Activated CD4-positive, alpha-beta T cell treated with anti-CD3 and anti-CD28 coated beads, Interleukin-10, Interleukin-2, amounts not matched to agents 100 ng/mL and 50 ng/mL, durations not matched to agents 16 hours and 8 hours (primary cell): ENCODE measurements around the gene GATAD1.
A peak's percentile ranks its signal among the peaks of the same experiment; 100 is the strongest.
"Not testable (repeated sequence)": the region's sequence is repeated elsewhere in the genome, so short reads cannot be mapped to it uniquely, and the experiment has no call there.

Source experiments
- DNase-seq: peaks from one replicate; pipeline ENCODE4 v3.0.0-alpha.2; 2020

Gene GATAD1

DNA sequence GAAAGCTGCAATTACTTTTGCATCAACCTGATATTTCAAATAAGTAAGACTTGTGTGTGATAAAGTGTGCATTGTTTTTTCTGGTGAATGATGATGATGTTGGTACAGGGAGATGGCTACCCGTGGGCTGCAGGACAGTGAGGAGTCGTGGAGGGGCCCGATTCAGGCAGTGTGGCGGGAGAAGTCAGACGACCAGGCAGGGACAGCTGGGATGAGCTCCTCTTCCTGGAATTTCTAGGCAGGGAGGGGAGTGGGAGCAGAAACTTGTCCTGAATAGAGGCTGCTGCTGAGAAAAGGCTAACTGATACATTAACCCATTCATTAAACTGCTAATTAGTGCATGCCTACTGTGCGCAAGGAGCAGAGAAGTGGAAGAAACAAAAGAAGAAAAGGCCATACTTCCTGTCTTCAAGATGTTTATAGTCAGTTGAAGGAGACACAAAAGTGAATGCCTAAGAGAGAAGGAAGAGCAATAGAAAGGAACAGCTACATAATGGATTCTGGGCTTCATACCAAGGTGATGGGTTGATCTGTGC lies 9.3 kb upstream of the GATAD1 start:
- no peak for DNase-seq

DNA sequence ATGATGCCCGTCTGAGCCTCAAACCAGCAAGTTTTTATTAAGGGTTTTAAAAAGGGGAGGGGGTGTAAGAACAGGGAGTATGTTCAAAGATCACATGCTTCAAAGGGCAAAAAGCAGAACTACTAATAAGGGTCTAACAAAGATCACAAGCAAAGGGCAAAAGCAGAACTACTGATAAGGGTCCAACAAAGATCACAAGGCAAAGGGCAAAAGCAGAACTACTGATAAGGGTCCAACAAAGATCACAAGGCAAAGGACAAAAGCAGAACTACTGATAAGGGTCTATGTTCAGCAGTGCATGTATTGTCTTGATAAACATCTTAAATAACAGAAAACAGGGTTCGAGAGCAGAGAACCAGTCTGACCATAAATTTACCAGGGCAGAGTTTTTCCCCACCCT lies 4.6 kb upstream of the GATAD1 start:
- not testable (repeated sequence) for DNase-seq

DNA sequence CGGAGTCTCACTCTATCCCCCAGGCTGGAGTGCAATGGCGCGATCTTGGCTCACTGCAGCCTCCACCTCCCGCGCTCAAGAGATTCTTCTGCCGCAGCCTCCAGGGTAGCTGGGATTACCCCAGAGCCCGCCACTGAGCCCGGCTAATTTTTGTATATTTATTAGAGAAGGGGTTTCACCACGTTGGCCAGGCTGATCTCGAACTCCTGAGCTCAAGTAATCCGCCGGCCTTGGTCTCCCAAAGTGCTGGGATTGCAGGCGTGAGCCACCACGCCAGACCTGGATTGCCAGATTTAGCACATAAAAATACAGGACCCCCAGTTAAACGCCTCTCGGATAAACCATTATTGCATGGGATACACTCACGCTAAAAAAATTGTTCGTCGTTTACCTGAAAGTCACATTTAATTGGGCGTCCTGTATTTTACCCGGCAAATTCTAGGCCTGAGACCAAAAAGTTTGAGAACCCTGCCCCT lies 375 bp upstream of the GATAD1 start:
- no peak for DNase-seq

DNA sequence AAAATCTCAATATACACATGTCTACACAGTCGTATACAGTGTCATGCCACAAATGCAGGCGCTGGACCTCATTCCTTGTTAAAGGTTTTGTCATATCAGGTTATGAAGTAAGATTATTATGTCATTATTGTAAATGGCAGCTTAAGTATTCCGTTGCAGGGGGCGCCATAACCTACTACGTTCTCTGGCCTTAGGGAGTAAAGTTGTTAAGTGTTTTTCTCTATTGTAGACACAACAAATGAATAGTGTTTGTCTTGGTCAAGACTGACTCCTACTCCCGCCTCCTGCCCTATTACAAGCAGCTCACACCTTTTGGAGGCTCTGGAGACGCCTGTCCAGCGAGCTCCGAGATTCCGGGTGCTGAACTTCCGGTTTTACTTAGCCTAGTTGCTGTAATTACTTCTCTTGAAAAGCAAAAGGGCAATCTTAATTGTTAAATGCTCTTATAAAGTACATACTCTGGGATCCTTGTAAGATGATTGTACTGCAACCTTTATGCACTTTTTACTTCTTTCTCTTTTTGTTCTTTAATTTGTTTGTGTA lies 994 bp downstream of the GATAD1 start:
- DNase-seq = peak; percentile 52

DNA sequence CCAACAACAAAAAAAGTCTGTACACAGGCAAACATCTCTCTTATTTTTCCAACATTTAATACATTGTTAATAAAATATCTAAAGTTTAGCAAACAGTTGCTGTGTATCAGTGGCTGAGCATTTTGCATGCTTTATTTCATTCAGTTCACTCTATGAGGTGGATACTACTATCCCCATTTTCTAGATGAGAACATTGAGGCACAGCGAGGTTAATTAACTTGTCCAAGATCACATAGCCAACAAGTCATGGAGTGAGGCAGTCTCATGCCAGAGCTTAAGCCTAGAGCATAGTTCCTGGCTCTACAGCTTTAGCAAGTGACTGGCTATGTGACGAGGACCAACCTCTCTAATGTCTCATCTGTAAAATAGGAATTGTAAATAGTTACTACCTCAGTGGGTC lies 4.4 kb downstream of the GATAD1 start:
- no peak for DNase-seq

DNA sequence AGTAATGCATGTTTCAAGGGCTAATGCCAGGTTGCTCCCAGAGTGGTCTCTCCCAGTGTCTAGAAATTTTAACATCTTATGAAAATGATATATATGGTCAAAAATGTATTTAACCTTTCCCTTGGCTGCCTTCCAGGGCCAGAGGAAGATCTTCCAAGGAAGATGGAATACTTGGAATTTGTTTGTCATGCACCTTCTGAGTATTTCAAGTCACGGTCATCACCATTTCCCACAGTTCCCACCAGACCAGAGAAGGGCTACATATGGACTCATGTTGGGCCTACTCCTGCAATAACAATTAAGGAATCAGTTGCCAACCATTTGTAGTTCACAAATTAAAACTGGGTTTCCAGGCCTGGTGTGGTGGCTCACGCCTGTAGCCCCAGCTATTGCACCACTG lies 9.0 kb downstream of the GATAD1 start:
- no peak for DNase-seq

DNA sequence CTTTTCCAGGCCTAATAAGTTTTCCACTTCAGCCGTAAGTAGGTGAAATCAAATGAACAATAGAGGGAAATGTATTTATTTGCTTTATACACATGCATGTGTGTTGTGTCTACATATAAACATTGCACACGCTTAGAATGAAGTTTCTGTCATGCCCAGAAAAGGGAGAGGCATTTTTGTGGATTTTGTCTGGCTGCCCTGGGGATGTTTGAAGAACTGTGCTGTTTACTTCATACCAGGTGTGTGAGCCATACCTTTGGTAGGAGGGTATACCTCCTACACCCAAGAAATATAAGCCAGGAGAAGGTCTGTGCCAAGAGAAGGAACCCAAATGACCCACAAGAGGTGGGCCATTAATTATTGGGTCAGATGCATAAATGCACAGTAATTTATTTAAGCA lies 12.8 kb downstream of the GATAD1 start:
- no peak for DNase-seq

DNA sequence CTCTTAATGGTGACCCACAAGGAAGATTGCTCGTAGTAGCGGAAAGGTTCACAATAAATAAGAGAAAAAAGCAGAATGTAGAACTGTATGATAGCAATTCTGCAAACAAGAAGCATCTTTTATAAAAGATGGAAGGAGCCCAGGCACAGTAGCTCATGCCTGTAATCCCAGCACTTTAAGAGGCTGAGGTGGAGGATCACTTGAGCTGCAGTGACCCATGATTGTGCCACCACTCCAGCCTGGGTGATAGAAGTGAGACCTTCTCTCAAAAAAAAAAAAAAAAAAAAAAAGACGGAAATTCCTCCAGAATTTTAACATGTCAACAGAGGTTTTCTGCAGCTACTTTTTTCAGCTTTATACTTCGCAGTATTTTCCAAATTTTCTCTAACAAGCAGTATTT lies 13.2 kb downstream of the GATAD1 start:
- no peak for DNase-seq

DNA sequence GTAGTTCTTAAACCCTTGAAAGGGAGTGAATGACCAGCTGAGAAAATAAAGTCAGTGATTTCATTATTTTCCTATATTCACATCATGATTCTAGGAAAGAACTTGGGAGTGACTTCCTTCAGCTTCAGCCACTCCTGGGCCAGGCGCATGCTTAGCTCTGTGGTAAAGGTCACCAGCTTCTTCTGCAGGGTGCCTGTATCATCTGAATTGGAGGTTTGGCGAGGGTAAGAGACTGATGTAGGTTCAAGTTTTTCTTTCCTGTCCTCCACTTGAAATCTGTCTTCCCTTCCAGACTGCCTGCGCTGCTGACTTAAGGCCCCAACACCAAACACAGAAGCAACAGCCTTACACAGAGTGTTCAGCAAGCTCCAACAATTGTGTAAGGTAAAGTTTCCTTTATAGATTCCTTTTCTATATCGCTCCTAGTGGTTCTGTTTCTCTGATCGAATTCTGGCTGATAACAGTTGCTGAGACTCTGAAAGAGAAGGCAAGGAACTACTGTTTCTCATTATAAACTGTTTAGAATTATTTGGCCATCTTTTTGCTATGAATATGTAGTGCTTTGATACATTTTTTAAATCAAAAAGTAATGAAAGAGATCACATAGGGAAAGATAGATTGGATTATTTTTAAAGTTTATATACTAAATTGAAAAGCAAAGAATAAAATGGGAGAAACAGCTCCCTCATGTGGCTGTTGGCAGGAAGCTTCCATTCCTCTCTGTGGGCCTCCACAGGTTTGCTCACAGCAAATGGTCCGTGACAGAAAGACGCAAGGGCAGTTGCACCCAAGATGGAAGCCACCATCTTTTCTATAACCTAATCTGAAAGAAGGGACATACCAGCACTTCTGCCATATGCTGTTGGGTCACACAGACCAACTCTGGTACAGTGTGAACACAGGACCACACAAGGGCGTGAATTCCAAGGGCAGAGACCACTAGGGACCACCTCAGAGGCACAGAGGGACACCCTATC lies 14.0 kb downstream of the GATAD1 start:
- DNase-seq = peak; percentile 50

DNA sequence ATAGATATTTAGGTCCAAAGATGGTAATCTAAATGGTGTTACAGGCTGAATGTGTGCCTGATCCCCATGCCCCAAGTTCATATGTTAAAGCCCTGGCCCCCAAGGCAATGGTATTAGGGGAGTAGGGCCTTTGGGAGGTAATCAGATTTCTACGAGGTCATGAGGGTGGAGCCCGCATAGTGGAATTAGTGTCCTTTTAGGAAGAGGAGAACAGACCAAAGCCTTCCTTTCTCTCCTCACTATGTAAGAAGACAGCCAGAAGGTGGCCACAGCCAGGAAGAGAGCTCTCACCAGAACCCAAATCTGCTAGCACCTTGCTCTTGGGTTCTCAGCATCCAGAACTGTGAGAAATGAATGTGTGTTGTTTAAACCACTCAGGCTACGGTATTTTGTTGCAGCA lies 15.3 kb downstream of the GATAD1 start:
- no peak for DNase-seq

DNA sequence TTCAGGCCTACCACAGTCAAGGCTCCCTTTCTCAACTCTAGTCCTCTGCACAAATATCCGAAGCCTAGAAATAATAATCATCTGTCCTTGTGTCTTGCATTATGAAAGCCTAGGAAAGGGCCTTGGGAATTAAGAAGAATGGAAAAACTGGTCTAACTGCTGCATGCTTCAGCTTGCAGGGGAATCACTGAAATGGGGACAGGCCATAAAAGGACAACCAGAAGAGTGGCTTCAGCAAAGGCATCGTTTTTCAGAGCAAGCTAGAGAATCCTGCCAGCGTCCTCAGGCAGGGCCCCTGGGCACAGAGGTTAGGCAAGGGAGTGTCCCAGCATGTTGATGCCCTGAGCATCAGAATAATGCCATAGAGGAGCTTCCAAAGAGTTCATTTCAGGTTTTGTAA lies 17.2 kb downstream of the GATAD1 start:
- no peak for DNase-seq

DNA sequence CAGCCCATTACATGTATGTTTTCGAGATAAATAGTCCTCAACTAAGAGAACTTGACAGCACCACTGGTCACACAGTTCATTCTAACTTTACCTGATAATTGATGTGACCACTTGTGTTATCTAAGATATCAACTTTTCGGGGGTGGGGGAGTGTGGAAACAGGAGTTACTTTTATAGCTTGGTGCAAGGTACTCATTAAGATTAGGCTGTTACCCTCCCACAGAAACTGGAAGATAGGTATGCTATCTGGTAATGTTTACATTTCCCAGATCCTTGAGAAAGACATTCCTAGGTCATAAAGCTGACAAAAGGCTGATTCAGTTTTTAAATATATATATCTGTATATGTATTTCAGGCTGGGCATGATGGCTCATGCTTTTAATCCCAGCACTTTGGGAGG lies 19.4 kb downstream of the GATAD1 start:
- no peak for DNase-seq

DNA sequence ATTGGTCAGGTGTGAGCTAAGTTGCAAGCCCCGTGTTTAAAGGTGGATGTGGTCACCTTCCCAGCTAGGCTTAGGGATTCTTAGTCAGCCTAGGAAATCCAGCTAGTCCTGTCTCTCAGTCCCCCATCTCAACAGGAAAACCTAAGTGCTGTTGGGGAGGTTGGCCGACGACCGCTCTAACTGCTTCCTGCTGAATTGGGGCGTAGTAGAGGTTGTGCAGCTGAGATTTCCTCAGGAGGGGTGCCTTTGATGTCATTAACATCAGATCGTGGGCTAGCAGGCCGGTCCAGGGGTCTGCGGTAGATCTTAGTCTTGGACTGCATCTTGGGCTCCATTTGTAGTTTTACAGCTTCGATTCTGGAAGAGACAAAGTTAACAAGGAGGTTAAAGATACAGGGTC lies 21.3 kb downstream of the GATAD1 start:
- DNase-seq = not testable (repeated sequence)

DNA sequence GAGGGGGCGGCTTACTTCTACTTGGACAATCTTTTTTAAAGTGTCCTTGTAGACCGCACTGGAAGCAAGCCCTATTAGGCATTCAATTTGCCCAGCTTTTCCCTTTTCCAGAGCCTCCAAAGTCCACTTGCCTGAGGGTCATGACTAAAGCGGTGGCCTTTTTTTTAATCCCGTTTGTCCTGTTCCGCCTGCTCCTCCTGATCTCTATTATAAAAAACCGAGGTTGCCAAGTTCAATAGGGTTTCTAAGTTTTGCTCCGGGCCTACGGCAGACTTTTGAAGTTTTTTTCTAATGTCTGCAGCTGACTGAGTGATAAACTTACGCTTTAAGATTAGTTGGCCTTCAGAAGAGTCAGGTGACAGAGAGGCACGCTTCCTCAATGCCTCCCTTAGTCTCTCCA lies 26.7 kb downstream of the GATAD1 start:
- DNase-seq = not testable (repeated sequence)

DNA sequence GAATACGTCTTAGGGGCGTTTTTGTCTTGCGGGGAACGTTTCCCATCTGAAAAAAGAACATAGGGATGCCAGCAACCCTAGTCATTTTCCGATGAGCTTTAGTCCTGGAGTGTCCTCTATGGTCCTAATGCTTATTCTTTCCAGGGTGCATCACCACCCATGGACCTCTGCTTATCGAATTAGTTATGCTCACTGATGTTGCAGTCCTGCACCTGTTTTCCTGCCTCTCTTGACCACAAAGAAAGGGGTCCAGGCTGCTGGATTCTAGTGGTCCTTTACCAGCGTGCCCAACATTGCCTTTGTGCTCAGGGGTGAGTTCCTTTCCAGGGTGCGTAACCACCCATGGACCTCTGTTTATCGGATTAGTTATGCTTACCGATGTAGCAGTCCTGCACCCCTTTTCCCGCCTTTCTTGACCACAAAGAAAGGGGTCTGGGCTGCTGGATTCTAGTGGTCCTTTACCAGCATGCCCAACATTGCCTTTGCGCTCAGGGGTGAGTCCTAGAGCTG lies 28.0 kb downstream of the GATAD1 start:
- DNase-seq = not testable (repeated sequence)

DNA sequence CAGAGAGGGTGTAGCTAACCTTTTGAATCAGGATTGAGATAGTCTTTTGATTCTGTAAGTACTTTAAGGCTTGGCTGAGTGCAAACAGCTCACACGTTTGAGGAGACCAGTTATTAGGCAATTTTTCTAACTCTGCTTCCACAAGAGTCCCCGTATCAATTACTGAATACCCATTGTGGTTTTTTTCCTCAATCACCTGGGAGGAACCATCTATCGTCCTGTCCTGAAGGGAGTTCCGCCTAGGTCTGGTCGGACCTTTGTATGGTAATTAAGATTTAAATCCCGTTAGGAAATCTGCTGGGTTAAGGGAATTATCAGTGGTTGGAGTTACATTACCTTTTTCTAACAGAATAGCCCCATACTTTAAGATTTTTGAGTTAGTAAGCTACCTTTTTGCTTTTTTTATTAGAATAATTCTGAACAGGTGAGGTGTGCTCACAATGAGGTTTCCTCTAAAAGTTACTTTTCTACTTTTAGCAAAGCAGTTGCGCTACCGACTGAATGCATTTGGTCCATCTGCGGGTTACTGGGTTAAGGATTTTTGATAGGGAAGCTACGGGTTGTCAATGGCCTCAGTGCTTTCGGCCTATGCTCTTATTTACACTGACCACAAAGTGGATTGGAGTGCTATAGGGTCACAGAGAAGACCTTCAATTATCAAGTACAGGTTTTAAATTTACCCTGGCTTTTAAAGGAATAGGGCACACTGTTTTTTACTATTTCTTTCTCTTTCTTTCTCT lies 28.7 kb downstream of the GATAD1 start:
- DNase-seq = not testable (repeated sequence)

DNA sequence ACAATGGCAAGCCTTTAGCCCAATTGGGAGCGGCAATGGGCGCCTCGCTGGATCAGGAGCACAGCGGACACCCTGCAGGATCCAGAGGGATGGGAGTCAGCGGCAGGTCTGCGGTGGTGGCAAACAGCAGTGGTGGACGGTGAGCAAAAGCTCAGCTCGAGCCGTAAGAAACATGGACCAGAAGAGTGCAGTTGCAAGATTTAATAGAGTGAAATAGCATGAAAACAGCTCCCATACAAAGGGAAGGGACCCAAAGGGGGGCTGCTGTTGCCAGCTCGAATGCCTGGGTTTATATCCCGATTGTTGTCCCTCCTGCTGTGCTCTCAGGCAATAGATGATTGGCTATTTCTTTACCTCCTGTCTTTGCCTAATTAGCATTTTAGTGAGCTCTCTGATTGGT lies 30.4 kb downstream of the GATAD1 start, which contains the start of gene ERVW-1:
ERVW-1 (minus strand) TSS at position 266 of the 400 bp plus-strand sequence. CDS start 7,565 bp downstream, outside the sequence.
- not testable (repeated sequence) for DNase-seq

DNA sequence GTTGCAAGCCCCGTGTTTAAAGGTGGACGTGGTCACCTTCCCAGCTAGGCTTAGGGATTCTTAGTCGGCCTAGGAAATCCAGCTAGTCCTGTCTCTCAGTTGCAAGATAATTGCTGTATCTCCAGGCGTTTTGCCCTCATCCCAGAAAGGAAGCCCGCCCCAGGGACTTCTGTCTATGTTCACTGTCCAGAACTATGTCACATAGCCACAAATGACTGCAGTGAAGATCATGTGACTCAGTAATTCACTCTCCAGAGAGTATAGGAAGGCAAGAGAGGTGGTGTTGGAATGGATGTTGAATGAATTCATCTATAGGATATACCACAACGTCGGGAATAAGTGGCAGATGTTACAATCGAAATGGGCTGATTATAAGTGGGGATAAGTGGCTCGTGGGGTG lies 30.8 kb downstream of the GATAD1 start:
- no peak for DNase-seq

DNA sequence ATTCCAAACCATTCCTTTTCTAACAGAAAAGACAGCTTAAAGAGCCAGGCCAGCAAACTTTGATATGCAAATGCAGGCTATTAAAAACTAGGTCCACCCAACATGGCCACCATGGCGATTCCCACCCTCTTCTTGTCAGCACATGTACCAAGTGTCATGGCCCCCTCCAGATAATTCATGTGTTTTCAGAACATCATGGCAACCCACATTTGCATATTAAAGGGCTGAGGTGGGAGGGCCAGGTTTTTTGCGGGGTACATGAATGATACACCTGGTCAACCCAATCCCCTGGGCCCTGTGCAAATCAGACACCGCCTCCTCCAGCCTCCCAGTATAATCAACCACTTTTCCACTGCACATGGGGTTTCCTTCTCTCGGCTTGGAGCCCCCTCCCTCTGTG lies 31.4 kb downstream of the GATAD1 start:
- DNase-seq = no peak

DNA sequence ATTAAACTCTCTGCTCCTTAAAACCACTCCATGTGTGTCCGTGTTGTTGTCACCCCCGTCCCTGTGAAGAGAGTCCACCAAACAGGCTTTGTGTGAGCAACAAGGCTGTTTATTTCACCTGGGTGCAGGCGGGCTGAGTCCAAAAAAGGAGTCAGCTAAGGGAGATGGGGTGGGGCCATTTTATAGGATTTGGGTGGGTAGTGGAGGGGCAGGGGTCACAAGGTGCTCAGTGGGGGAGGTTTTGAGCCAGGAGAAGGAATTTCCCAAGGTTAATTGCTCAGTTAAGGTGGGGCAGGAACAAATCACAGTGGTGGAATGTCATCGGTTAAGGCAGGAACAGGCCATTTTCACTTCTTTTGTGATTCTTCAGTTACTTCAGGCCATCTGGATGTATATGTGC lies 31.9 kb downstream of the GATAD1 start:
- DNase-seq = not testable (repeated sequence)

DNA sequence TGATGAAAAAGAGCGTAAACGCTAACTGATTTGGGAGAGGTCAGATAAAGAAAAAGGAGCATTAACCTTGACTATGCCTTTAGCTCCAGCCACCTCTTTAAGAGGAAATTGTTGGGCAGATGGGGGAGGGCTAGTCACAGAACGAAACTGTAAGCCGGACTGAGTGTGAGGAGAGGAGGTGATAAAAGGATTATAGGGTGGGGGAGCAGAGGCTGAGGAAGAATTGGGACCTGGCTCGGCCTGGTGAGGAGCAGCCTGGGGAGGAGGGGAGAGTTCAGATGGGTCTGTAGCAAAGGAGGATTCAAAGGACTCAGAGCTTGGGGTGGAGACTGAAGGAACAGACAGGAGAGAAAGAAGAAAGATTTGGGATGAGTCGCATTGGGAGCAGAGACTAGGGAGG lies 36.3 kb downstream of the GATAD1 start:
- DNase-seq = not testable (repeated sequence)

DNA sequence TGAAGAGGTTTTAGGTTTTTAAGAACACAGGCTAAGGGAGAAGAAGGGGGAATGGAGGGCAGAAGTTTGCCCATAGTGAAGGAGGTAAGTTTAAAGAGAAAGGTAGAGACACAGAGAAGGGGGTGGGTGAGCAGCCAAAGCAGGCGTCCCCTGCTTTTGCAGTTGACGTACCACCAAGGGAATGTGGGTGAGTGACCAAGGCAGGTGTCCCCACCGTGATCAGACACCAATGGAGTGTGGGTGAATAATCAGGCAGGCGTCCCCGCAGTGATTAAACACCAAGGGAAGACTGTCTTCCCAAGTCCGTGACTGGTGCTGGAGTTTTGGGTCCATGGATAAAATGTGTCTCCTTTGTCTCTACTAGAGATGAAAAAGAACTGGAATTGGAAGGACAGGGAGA lies 36.9 kb downstream of the GATAD1 start:
- DNase-seq = not testable (repeated sequence)
